Glutamatergic neuron (in vitro differentiated cells): ENCODE data around the gene NPHS2. TPM values are rescaled to one million over a fixed set of nuclear protein-coding genes. Genes with fewer than 3 reads are reported as not detected.

Source experiments
- DNase-seq: peaks from one replicate; pipeline ENCODE4 v3.0.0; 2022
- H3K27ac Mint-ChIP-seq: one replicate; pipeline ENCODE4 v1.8.0; 2020; ENCODE audit warnings: mild to moderate bottlenecking, mixed read lengths, inconsistent platforms; ENCODE audit not compliant: unreplicated experiment
- H3K27me3 Mint-ChIP-seq: one replicate; pipeline ENCODE4 v1.8.0; 2020; ENCODE audit warnings: mild to moderate bottlenecking, moderate library complexity, mixed read lengths, inconsistent platforms; ENCODE audit not compliant: unreplicated experiment
- H3K36me3 Mint-ChIP-seq: one replicate; pipeline ENCODE4 v1.8.0; 2020; ENCODE audit warnings: mild to moderate bottlenecking, mixed read lengths, inconsistent platforms; ENCODE audit not compliant: unreplicated experiment
- H3K4me1 Mint-ChIP-seq: one replicate; pipeline ENCODE4 v1.8.0; 2020; ENCODE audit warnings: mild to moderate bottlenecking, low read depth, mixed read lengths, inconsistent platforms; ENCODE audit not compliant: unreplicated experiment
- H3K4me3 Mint-ChIP-seq: one replicate; pipeline ENCODE4 v1.8.0; 2020; ENCODE audit warnings: mild to moderate bottlenecking, mixed read lengths, inconsistent platforms; ENCODE audit not compliant: unreplicated experiment
- H3K9me3 Mint-ChIP-seq: one replicate; pipeline ENCODE4 v1.8.0; 2020; ENCODE audit warnings: mild to moderate bottlenecking, moderate library complexity, mixed read lengths, inconsistent platforms; ENCODE audit not compliant: unreplicated experiment
- CTCF ChIP-seq: fragments of 200-600 bp; sonication (generic); IDR thresholded peaks from one replicate; pipeline ENCODE4 v1.5.0; 2021; ENCODE audit not compliant: partially characterized antibody, unreplicated experiment
- total RNA-seq: library from RNA; stranded (reverse); fragmentation: NEBNext Ultra II Directional; extraction: Animal tissue kit (Norgen Biotek cat#: 25700); gene quantifications from one replicate; pipeline ENCODE4 v1.2.1, GENCODE V29; 2021; ENCODE audit not compliant: unreplicated experiment

NPHS2 gene
- total RNA-seq, 1 donor from 2014 or later: not detected

GRCh38 chr1:179558078-179558477 lies 17.7 kb downstream of the NPHS2 start:
- no peak overlapping the region for H3K27ac Mint-ChIP-seq
- no peak for TF ChIP-seq CTCF
- H3K36me3 Mint-ChIP-seq: no peaks in the 10 kb centered on the region
- no peak overlapping the region for H3K4me3 Mint-ChIP-seq
- no peak for DNase-seq
- H3K27me3 Mint-ChIP-seq: no peaks in the 10 kb centered on the region
- H3K4me1 Mint-ChIP-seq: no peaks in the 10 kb centered on the region
- H3K9me3 Mint-ChIP-seq: no peaks in the 10 kb centered on the region

GRCh38 chr1:179554427-179554826 lies 21.3 kb downstream of the NPHS2 start:
- no peak for DNase-seq
- Mint-ChIP-seq H3K36me3 (no peaks in the 10 kb centered on the region), H3K4me1 (no peaks in the 10 kb centered on the region), H3K9me3 (no peaks in the 10 kb centered on the region), H3K4me3 (no peak overlapping the region), H3K27ac (no peak overlapping the region), H3K27me3 (no peaks in the 10 kb centered on the region)
- no peak for TF ChIP-seq CTCF

DNA sequence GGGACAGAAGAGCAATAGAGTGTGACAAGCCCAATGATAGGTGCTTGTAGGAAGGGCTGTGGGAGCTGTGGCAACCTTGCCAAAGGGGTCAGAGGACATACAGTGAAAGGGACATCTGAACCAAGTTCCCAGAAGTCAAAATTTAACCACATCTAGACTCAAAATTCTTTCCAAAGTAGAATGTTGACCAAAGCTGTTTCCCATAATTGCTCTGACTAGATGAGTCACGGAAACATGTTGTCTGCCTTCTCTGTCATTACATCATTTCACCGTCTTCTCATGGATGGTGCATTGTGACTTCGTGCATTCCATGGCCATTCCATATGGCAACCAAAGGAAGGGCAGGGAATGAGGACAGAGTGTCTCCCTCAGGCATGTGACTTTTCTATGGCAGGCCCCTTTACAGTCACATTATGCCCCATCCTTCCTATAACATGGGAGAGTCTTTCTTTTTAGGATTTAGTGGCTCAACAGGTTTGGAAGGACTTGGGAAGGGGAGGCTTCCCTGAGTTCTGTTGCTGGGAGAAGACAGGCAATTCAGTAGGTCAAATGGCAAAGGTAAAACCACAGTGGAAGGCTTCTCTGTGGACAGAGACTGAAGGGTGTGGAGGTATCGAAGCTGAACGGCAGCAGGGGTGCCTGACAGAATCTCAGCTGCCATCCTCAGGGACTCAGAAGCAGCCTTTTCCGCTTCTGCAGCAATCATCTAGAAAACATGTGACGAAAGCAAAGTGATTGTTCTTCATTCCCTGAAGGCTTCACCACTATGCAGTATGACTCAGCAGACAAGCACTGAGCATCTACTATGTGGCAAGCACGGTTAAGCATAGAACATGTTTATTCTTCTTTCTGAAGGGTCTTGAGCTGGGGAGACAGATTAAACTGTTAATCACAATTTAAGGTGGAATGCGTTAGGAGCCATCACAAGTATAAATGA lies 24.7 kb downstream of the NPHS2 start:
- Mint-ChIP-seq H3K4me3 (no peak overlapping the region), H3K9me3 (no peaks in the 10 kb centered on the region), H3K36me3 (no peaks in the 10 kb centered on the region), H3K4me1 (no peaks in the 10 kb centered on the region), H3K27me3 (no peaks in the 10 kb centered on the region), H3K27ac (no peak overlapping the region)
- DNase-seq: no peak
- no peak for TF ChIP-seq CTCF

DNA sequence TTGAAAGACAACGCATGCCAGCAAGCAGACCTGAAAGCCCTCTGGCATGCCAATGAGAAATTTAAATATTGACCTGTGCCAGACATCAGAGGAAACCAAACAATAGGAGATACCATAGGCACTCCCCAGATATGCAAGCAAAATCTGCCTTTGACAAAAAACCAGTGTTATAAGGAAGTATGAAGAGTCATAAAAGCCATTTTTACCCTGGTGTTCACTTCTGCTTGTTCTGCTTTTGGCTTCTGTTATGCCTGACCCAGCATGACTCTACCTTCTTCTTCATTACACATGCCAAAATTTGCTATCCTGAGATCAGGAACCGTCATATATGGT lies 26.4 kb downstream of the NPHS2 start:
- no peak for TF ChIP-seq CTCF
- no peaks in the 10 kb centered on the region for H3K36me3 Mint-ChIP-seq
- no peaks in the 10 kb centered on the region for H3K4me1 Mint-ChIP-seq
- DNase-seq: no peak
- no peaks in the 10 kb centered on the region for H3K9me3 Mint-ChIP-seq
- no peak overlapping the region for H3K27ac Mint-ChIP-seq
- no peaks in the 10 kb centered on the region for H3K27me3 Mint-ChIP-seq
- H3K4me3 Mint-ChIP-seq: no peak overlapping the region

- TF ChIP-seq CTCF: no peak
- H3K27ac Mint-ChIP-seq: no peak overlapping the region
- DNase-seq: no peak
- no peaks in the 10 kb centered on the region for H3K9me3 Mint-ChIP-seq
- no peak overlapping the region for H3K4me3 Mint-ChIP-seq
- no peaks in the 10 kb centered on the region for H3K36me3 Mint-ChIP-seq
- H3K27me3 Mint-ChIP-seq: no peaks in the 10 kb centered on the region
- H3K4me1 Mint-ChIP-seq: no peaks in the 10 kb centered on the region
Measured at GRCh38 chr1:179548666-179549367, 26.9 kb downstream of the NPHS2 start.
